DND-41 (cell line): Measurements from ENCODE around the gene ESRRA.

Experiments
- ATAC-seq: fragments of 200-7000 bp; cut with Tn5 transposase; 3 replicates; pipeline ENCODE4 v1.9.1; 2021; ENCODE audit warnings: low read depth; ENCODE audit not compliant: insufficient read depth
- DNase-seq: peaks from one replicate; pipeline ENCODE4 v3.0.0-alpha.2; 2020
- H2AFZ ChIP-seq: 2 replicates; pipeline ENCODE4 v1.6.0; 2012; ENCODE audit warnings: low read depth, low read length
- H3K27ac ChIP-seq: 2 replicates; pipeline ENCODE4 v1.5.1; 2012; ENCODE audit warnings: low read length, inconsistent platforms
- H3K27me3 ChIP-seq: fragments of 200-600 bp; sonication (generic); 2 replicates; pipeline ENCODE4 v1.6.0; 2012; ENCODE audit warnings: low read length, mild to moderate bottlenecking, inconsistent platforms; ENCODE audit not compliant: insufficient read depth, poor library complexity
- H3K36me3 ChIP-seq: 2 replicates; pipeline ENCODE4 v1.5.1; 2012; ENCODE audit warnings: low read length, inconsistent platforms; ENCODE audit not compliant: insufficient read depth
- H3K4me1 ChIP-seq: 2 replicates; pipeline ENCODE4 v1.5.1; 2012; ENCODE audit warnings: mild to moderate bottlenecking, low read length; ENCODE audit not compliant: insufficient read depth
- H3K4me2 ChIP-seq: 2 replicates; pipeline ENCODE4 v1.6.0; 2012; ENCODE audit warnings: mild to moderate bottlenecking, moderate library complexity, low read length, inconsistent platforms; ENCODE audit not compliant: insufficient read depth
- H3K4me3 ChIP-seq, 2 experiments: fragments of 200-600 bp in 1 of 2; shearing (Covaris generic) in 1 of 2; 2 replicates each; pipeline ENCODE4 v1.5.1; 2012 to 2016; ENCODE audit warnings: inconsistent platforms in 2 of 2, low read length in 2 of 2, mild to moderate bottlenecking in 2 of 2, low read depth in 1 of 2, moderate library complexity in 1 of 2
- H3K79me2 ChIP-seq: 2 replicates; pipeline ENCODE4 v1.6.0; 2012; ENCODE audit warnings: low read length, inconsistent platforms; ENCODE audit not compliant: insufficient read depth
- H3K9ac ChIP-seq: 2 replicates; pipeline ENCODE4 v1.6.0; 2012; ENCODE audit warnings: low read depth, mild to moderate bottlenecking, inconsistent platforms, low read length, moderate library complexity
- H3K9me3 ChIP-seq: 2 replicates; pipeline ENCODE4 v1.5.1; 2012; ENCODE audit warnings: low read length, moderate library complexity, mild to moderate bottlenecking, inconsistent platforms; ENCODE audit not compliant: insufficient read depth, severe bottlenecking
- H4K20me1 ChIP-seq: 2 replicates; pipeline ENCODE4 v1.6.0; 2012; ENCODE audit warnings: low read length; ENCODE audit not compliant: insufficient read depth
- CTCF ChIP-seq: IDR thresholded peaks from 2 replicates; pipeline ENCODE4 v1.5.1; 2012; ENCODE audit warnings: borderline replicate concordance, low read length, moderate library complexity, mild to moderate bottlenecking; ENCODE audit not compliant: poor library complexity, severe bottlenecking; ENCODE audit errors: extremely low read depth
- EZH2 ChIP-seq: IDR thresholded peaks from 3 replicates; pipeline ENCODE4 v1.6.1; 2012; ENCODE audit warnings: borderline replicate concordance, low read depth, mild to moderate bottlenecking, moderate library complexity, low read length, inconsistent platforms; ENCODE audit not compliant: severe bottlenecking

The ESRRA gene

DNA sequence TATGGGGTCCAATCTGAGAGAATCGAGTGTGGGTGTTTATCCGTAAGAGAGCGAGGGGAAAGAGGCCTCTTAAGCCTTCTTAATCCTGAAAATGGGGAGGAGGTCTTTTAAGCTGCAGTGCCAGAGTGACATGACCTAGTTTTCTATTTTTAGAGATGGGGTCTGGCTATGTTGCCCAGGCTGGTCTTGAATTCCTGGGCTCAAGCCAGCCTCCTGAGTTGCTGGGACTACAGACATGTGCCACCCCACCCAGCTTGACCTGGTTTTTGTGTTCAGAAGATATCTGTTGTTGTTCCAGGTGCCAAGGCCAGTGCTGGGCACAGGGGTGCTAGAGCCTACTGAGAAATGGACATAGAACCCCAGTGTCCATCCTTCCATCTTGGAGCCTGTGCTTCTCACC is 22.2 kb upstream of the ESRRA start:
- no peak for DNase-seq
- no peak overlapping the region for H3K27ac ChIP-seq
- 0 out of 4 replicates have a peak overlapping the region, but pooled peaks of 1 of the 2 experiments have one; percentile 67 for H3K4me3 ChIP-seq

DNA sequence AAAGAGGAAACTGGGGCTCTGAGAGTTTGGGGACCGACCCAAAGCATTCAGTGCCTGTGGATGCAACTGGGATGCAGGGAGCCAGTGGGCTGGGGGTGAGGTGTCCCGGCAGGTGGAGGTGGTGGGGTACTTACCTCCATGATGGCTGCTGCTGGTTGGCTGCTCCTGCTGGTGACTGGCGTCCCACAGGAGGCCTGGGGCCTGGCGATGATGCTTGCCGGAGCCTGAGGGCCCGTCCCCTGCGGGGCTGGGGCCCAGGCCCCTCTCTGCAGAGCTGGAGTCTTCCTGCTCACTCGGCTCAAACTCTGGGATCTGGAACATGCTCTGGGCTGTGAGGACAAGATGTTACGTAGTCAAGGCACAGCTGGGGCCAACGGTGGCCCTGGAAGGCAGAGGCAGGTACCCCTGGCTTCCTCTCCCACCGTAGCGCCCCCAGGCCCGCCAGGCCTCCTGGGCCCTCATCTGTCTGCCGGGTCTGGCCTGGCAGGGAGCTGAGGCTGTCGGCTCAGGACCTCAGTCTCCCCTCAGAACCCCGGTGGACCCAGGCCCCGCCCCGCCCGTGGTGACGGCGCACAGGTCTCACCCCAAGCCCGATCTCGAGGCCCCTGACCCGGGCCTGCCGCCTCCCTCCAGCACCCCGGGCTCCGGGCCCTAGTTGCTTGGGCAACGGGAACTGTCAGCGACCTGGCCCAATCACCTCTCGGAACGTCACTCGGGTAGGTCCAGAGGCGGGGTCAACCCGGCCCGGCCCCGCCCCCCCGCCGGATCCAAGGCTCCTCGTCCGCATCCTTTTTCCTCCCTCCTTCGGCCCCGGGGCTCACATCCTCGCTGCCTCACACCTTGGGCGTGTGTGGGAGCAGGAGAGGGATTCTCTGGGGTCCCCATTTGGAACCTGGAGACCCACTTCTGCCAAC is 21.0 kb upstream of the ESRRA start, which contains the start of gene BAD:
BAD (minus strand) TSS at position 618 of the 914 bp plus-strand sequence; CDS start at position 321, 297 bp downstream.
- ATAC-seq (peak; percentile 89), DNase-seq (peak; percentile 95)
- peaks cover 36% of the 10 kb centered on the region for H3K4me1 ChIP-seq
- peak within 1 kb of the TSS; percentile 39 to 67; a peak in 3 of 4 replicates for H3K4me3 ChIP-seq
- H3K27ac ChIP-seq: peak within 1 kb of the TSS; percentile 71
- H4K20me1 ChIP-seq: no peaks in the 10 kb centered on the region
- peak within 1 kb of the TSS; percentile 80 for H2AFZ ChIP-seq
- no peaks in the 10 kb centered on the region for H3K27me3 ChIP-seq
- peak; percentile 20 for TF ChIP-seq CTCF
- no peak for TF ChIP-seq EZH2
- peak within 1 kb of the TSS; percentile 83 for H3K4me2 ChIP-seq
- H3K79me2 ChIP-seq: peaks cover 30% of the 10 kb centered on the region
- no peaks in the 10 kb centered on the region for H3K9me3 ChIP-seq
- peaks cover 20% of the 10 kb centered on the region for H3K36me3 ChIP-seq
- H3K9ac ChIP-seq: peak within 1 kb of the TSS; percentile 74

More for the DNA sequence above, 22.2 kb upstream of the ESRRA start:
- peaks cover 32% of the 10 kb centered on the region for H3K79me2 ChIP-seq
- no peak for TF ChIP-seq CTCF
- TF ChIP-seq EZH2: no peak
- no peaks in the 10 kb centered on the region for H3K27me3 ChIP-seq
- H3K4me1 ChIP-seq: peaks cover 36% of the 10 kb centered on the region
- H3K9me3 ChIP-seq: no peaks in the 10 kb centered on the region
- ATAC-seq: no peak
- H2AFZ ChIP-seq: no peak overlapping the region
- no peaks in the 10 kb centered on the region for H4K20me1 ChIP-seq
- peak overlapping the region; percentile 83 for H3K4me2 ChIP-seq
- H3K9ac ChIP-seq: peak overlapping the region; percentile 74
- peaks cover 29% of the 10 kb centered on the region for H3K36me3 ChIP-seq

DNA sequence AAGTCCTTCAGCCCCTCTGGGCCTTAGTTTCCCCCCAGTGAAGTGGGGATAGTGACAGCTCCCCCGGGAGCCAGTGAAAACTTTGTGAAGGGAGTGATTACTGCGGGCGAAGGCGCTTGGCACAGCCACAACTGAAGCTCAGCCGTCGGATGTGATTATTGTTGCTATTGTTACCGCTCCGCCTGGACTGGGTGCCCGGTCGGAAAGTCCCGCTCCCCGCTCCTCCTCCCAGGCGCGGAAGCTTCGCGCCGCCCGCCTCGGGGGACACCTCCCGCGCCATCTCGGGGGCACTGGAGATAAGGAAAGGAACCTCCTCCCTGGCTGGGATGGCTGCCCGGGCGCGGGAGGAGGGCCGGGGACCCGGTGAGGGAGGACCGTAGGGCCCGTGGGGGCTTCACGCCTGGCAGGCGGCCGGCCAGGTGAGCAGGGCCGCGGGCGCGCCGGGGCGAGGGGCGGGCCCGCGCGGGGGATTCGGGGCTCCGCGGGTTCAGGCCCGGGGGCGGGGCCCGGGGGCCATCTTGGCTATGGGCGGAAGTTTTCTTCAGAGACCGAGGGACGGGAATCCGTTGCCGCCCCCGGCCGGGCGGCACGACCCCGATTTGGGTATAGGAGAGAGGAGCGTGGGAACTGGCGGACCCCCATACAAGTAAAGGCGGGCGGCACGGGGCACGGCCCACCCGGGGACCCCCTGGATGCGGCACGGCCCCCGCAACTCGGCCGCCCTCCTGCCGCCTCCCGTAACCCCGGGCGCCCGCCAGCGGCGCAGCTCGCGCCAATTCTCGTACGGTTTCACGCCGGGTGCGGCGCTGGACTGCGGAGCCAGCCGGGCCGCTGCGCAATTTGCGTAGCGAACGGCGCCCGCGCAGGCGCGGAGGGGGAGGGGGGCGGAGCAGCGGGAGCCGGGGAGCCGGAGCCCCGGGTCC is 20.1 kb upstream of the ESRRA start, which contains the start of gene GPR137:
GPR137 (plus strand) TSS at position 887 of the 923 bp plus-strand sequence. CDS start 677 bp downstream, outside the sequence.
- peak within 1 kb of the TSS; percentile 74 for H3K9ac ChIP-seq
- H3K79me2 ChIP-seq: peaks cover 30% of the 10 kb centered on the region
- H4K20me1 ChIP-seq: no peaks in the 10 kb centered on the region
- TF ChIP-seq CTCF (no peak), EZH2 (no peak)
- DNase-seq (peak; percentile 90), ATAC-seq (peak; percentile 58)
- no peaks in the 10 kb centered on the region for H3K27me3 ChIP-seq
- no peaks in the 10 kb centered on the region for H3K9me3 ChIP-seq
- H3K4me2 ChIP-seq: peak within 1 kb of the TSS; percentile 83
- H3K4me1 ChIP-seq: peaks cover 36% of the 10 kb centered on the region
- H3K27ac ChIP-seq: peak within 1 kb of the TSS; percentile 64
- H2AFZ ChIP-seq: peak within 1 kb of the TSS; percentile 80
- H3K4me3 ChIP-seq: peak within 1 kb of the TSS; percentile 39 to 67; a peak in 3 of 4 replicates
- H3K36me3 ChIP-seq: peaks cover 20% of the 10 kb centered on the region
